Peyer's patch (tissue), 4 donors: ENCODE results near the gene KCNQ1.

Source experiments
- POLR2A ChIP-seq, 2 donors: fragments of 450-650 bp; IDR thresholded peaks; one replicate each; pipeline ENCODE4 v1.5.1; 2017; ENCODE audit warnings: antibody characterized with exemption in 2 of 2, mild to moderate bottlenecking in 2 of 2, moderate library complexity in 2 of 2
- TF ChIP-seq, protein P1 (sequence below), 6 experiments: fragments of 450-650 bp in 4 of 6; fragments of 200-600 bp in 2 of 6; sonication (generic) in 1 of 6; IDR thresholded peaks; one replicate each; pipeline ENCODE4 v1.5.1; 2017 to 2019; ENCODE audit warnings: antibody characterized with exemption in 6 of 6, mild to moderate bottlenecking in 3 of 6, moderate library complexity in 1 of 6

GRCh38 chr11:2590965-2591754 is 146.4 kb downstream of the KCNQ1 start:
- TF ChIP-seq POLR2A (IDR thresholded peaks at IDR 0.05): no peak
- TF ChIP-seq, protein P1, sequence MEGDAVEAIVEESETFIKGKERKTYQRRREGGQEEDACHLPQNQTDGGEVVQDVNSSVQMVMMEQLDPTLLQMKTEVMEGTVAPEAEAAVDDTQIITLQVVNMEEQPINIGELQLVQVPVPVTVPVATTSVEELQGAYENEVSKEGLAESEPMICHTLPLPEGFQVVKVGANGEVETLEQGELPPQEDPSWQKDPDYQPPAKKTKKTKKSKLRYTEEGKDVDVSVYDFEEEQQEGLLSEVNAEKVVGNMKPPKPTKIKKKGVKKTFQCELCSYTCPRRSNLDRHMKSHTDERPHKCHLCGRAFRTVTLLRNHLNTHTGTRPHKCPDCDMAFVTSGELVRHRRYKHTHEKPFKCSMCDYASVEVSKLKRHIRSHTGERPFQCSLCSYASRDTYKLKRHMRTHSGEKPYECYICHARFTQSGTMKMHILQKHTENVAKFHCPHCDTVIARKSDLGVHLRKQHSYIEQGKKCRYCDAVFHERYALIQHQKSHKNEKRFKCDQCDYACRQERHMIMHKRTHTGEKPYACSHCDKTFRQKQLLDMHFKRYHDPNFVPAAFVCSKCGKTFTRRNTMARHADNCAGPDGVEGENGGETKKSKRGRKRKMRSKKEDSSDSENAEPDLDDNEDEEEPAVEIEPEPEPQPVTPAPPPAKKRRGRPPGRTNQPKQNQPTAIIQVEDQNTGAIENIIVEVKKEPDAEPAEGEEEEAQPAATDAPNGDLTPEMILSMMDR (IDR thresholded peaks at IDR 0.05): no peak
